GM12891 (cell line): ENCODE results near the gene C11orf87.

ENCODE experiments used
- DNase-seq: peaks from one replicate; pipeline ENCODE4 v3.0.0; 2011; ENCODE audit warnings: low spot score; ENCODE audit not compliant: insufficient read length
- FAIRE-seq: peaks from 2 replicates; lab custom pipeline; 2011; peaks lifted over from hg19 to GRCh38; lab: Jason Lieb, UNC
- PAX5 ChIP-seq: IDR thresholded peaks from 2 replicates; pipeline ENCODE4 v1.6.1; 2011; ENCODE audit warnings: low read length, moderate library complexity, mild to moderate bottlenecking; ENCODE audit not compliant: insufficient read depth, severe bottlenecking
- POLR2A ChIP-seq: IDR thresholded peaks from 2 replicates; pipeline ENCODE4 v1.6.1; 2011; ENCODE audit warnings: low read depth, low read length, control low read depth
- POLR2AphosphoS5 ChIP-seq: IDR thresholded peaks from 2 replicates; pipeline ENCODE4 v1.6.1; 2011; ENCODE audit warnings: low read depth, low read length, control low read depth
- POU2F2 ChIP-seq: IDR thresholded peaks from 2 replicates; pipeline ENCODE4 v1.6.1; 2011; ENCODE audit warnings: low read depth, mild to moderate bottlenecking, control low read depth, low read length, moderate library complexity
- SPI1 ChIP-seq: IDR thresholded peaks from 2 replicates; pipeline ENCODE4 v1.6.1; 2011; ENCODE audit warnings: low read depth, low read length, control low read depth
- TAF1 ChIP-seq: IDR thresholded peaks from 2 replicates; pipeline ENCODE4 v1.6.1; 2011; ENCODE audit warnings: low read depth, low read length, control low read depth

The C11orf87 gene

DNA sequence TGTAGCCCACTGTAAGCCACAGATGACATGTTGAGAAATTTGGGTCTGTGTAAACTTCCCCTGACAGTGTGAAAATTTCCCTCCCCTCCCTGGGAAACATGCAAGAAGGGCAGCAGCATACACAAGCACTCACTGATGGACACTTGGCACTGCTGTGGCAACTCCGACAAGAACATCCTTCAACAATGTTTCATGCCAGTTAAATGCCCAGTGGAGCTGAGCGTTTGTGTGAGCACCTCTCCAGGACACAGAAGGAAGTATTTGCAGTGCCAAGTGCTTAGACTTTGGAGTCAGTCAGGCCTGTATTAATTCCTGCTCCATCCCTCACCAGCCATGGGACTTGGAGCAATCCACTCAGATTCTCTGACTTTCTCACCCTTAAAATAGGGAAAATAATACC, 17.7 kb downstream of the C11orf87 start:
- no peak for TF ChIP-seq PAX5
- no peak for TF ChIP-seq POU2F2
- TF ChIP-seq POLR2AphosphoS5: no peak
- no peak for TF ChIP-seq SPI1
- no peak for TF ChIP-seq TAF1
- TF ChIP-seq POLR2A: no peak
- DNase-seq (no peak), FAIRE-seq (no peak)

DNA sequence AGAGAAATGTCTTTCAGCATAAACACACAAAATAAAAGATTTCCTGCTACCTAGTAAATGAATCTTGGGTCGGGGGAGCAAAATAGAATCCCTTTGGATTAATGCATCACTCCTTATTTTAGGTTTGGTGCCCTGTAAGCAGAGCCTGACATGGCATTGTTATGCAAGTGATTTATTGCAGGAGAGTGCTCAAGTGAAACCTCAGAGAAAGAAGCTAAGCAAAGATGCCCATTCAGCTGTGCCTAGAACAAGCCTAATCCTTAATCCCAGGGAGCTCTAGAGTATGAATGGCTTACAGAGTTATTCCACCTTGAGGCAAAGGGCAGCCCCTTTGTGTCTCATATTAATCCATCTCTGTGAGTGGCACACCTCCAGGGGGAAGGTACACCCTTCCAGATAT, 21.1 kb downstream of the C11orf87 start:
- no peak for FAIRE-seq
- no peak for DNase-seq
- no peak for TF ChIP-seq POLR2A
- no peak for TF ChIP-seq PAX5
- TF ChIP-seq POU2F2: no peak
- no peak for TF ChIP-seq POLR2AphosphoS5
- no peak for TF ChIP-seq SPI1
- no peak for TF ChIP-seq TAF1

DNA sequence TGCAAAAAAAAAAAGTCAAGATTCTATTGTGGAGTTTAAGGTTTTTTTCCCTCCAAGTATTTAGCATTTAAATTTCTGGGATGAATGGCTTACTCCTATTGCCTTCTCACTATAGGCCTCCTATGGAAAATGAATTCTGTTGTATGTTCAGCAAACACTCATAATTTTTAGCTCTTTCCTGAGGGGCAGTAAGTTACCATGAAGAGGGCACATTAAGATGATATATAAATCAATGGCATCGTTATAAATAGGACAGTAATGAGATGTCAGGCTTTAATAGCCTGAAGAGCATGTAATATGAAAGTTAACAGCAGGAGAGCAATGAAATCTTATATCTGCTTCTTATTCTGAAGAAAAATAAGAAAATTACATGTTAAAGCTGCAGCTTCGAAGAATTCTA, 32.9 kb downstream of the C11orf87 start:
- DNase-seq (no peak), FAIRE-seq (no peak)
- TF ChIP-seq POU2F2 (no peak), POLR2AphosphoS5 (no peak), SPI1 (no peak), PAX5 (no peak)
